Heart left ventricle (tissue), 16 donors: ENCODE results near the gene HOXA1. TPM values are rescaled to one million over a fixed set of nuclear protein-coding genes. Genes with fewer than 3 reads are reported as not detected.

ENCODE experiments used
- ATAC-seq, 4 donors: fragments of 200-7000 bp; cut with Tn5 transposase; one replicate each; pipeline ENCODE4 v1.9.1; 2020 to 2022; ENCODE audit warnings: moderate library complexity in 4 of 4, mild to moderate bottlenecking in 3 of 4, moderate number of reproducible peaks in 1 of 4
- DNase-seq, 5 donors: peaks; one replicate each; pipeline ENCODE4 v3.0.0-alpha.2; 2020
- H3K27ac ChIP-seq, 12 donors: fragments of 200-600 bp; sonication (generic) in 4 of 12; one replicate each; pipeline versions ENCODE4 v1.5.0 to v1.8.0; 2016 to 2022; ENCODE audit warnings: mild to moderate bottlenecking in 2 of 12
- H3K27me3 ChIP-seq, 9 donors: fragments of 200-600 bp; sonication (generic) in 2 of 9; one replicate each; pipeline versions ENCODE4 v1.5.1 to v1.8.0; 2016 to 2022; ENCODE audit warnings: mild to moderate bottlenecking in 3 of 9
- H3K36me3 ChIP-seq, 9 donors: fragments of 200-600 bp; sonication (generic) in 2 of 9; one replicate each; pipeline versions ENCODE4 v1.5.0 to v1.8.0; 2018 to 2022; ENCODE audit warnings: mild to moderate bottlenecking in 2 of 9
- H3K4me1 ChIP-seq, 12 donors: fragments of 200-600 bp; sonication (generic) in 4 of 12; one replicate each; pipeline versions ENCODE4 v1.5.0 to v1.8.0; 2016 to 2022; ENCODE audit warnings: mild to moderate bottlenecking in 3 of 12
- H3K4me3 ChIP-seq, 12 donors: fragments of 200-600 bp; sonication (generic) in 4 of 12; one replicate each; pipeline versions ENCODE4 v1.5.0 to v1.8.0; 2017 to 2022; ENCODE audit warnings: mild to moderate bottlenecking in 9 of 12, moderate library complexity in 4 of 12
- H3K9me3 ChIP-seq, 12 donors: fragments of 200-600 bp; sonication (generic) in 4 of 12; one replicate each; pipeline versions ENCODE4 v1.5.0 to v1.8.0; 2016 to 2022; ENCODE audit warnings: mild to moderate bottlenecking in 1 of 12
- CTCF ChIP-seq, 12 donors: fragments of 200-600 bp; sonication (generic) in 4 of 12; IDR thresholded peaks; one replicate each; pipeline versions ENCODE4 v1.5.0 to v1.8.0; 2018 to 2022; ENCODE audit warnings: antibody characterized with exemption in 12 of 12, mild to moderate bottlenecking in 5 of 12
- POLR2A ChIP-seq, 2 donors: fragments of 450-650 bp; IDR thresholded peaks; one replicate each; pipeline ENCODE4 v1.6.1; 2017; ENCODE audit warnings: antibody characterized with exemption in 2 of 2, mild to moderate bottlenecking in 2 of 2, moderate library complexity in 2 of 2
- WGBS, 4 donors: extraction: QIAGEN DNeasy Blood & Tissue Kit in 2 of 4; methylation state at CpG; one replicate each; pipeline versions ENCODE4 v1.1.5 to v1.1.7; 2013 to 2018; 5-methylcytosine and 5-hydroxymethylcytosine counted together
- intact Hi-C, 10 donors: fragments of 100-400 bp; cut with DNase I; formaldehyde crosslinking; loops; one replicate each; pipeline versions ENCODE4 v1.11.1 to v1.14.2; 2022
- polyA plus RNA-seq, 2 donors: library from polyadenylated mRNA; stranded (reverse); fragments of 200-250 nt; gene quantifications; one replicate each; pipeline ENCODE4 v1.2.3, GENCODE V29; 2013
- total RNA-seq, 9 donors: library from RNA; depleted of rRNA in 2 of 9; stranded (reverse); fragments of >200 nt in 2 of 9; fragmentation: NEBNext Ultra II Directional in 3 of 9; extraction: Animal tissue kit (Norgen Biotek cat#: 25700) in 3 of 9; gene quantifications; one replicate each; pipeline versions ENCODE4 v1.1.0 to v1.2.4, GENCODE V29; 2016 to 2023
- donor health status: ischemic (EF 13 %, LVEDD 7.1; RV severe dilation, severe dysfunction).
- donor health status: healthy with polysubstance abuse.
- donor health status: DM: no; HTN: yes; CAD: no.
- donor health status: DM: no; HTN: no; CAD: no.
- donor health status: ischemic (EF 25% LVEDD 6.9; RV normal size, moderate dysfunction).
- donor health status: ischemic (EF 25% LVEDD 5.7; RV mildly dilated, moderate dysfunction).
- donor health status: healthy.
- donor health status: DM: yes; HTN: yes; CAD: no.
- donor health status: ischemic (EF 35%, LVEDD 5.7; RV mildly dilated, moderate dysfunction).
- donor health status: nonischemic (EF 11% LVEDD 7.7; RV severe dilation, severe dysfunction).
- donor health status: DM: yes; HTN: yes; CAD: no.
- donor health status: PGD.
- donor health status: ischemic (EF 29% LVEDD 5.4; RV normal size, mild dysfunction).
- donor health status: nonischemic (EF 23%, LVEDD 6.1; RV moderate dilation, normal function).

The HOXA1 gene
- total and polyA plus RNA-seq, 11 donors, result 0.07 to 0.66 (median 0.36) TPM; not detected in 7

GRCh38 chr7:27141923-27142579 lies 46.3 kb upstream of the HOXA1 start:
- 11 to 18% (median 13%) methylated on average over 30 of the region's 30 CpGs for WGBS, 4 donors
- TF ChIP-seq CTCF (IDR thresholded peaks at IDR 0.05), result no peak
- no peak for TF ChIP-seq POLR2A (IDR thresholded peaks at IDR 0.05)
- peaks cover 67 to 100% (median 97%) of the 10 kb centered on the region in 9 donors for H3K27me3 ChIP-seq

GRCh38 chr7:27141137-27141922 lies 45.5 kb upstream of the HOXA1 start:
- Histone ChIP-seq H3K4me3 (peak overlapping the region in 1 of 12 donors; percentile 58), H3K27ac (no peak overlapping the region), H3K27me3 (peaks cover 60 to 100% (median 97%) of the 10 kb centered on the region in 9 donors), H3K36me3 (no peaks in the 10 kb centered on the region), H3K9me3 (no peaks in the 10 kb centered on the region), H3K4me1 (peaks cover 0 to 40% (median 8%) of the 10 kb centered on the region in 12 donors)
- TF ChIP-seq CTCF (IDR thresholded peaks at IDR 0.05), result no peak
- TF ChIP-seq POLR2A (IDR thresholded peaks at IDR 0.05), result no peak
- intact Hi-C loops, result loop anchor here in 3 of 10 donors (5.0 kb wide), 3 partner anchors 284 to 459 kb away; no protein-coding TSS in a partner anchor
- WGBS, 4 donors, result 33 to 48% (median 41%) methylated on average over 18 of the region's 18 CpGs
- ATAC-seq (no peak), DNase-seq (no peak)

More at GRCh38 chr7:27141923-27142579, 46.3 kb upstream of the HOXA1 start:
- H3K27ac ChIP-seq, result peak overlapping the region in 1 of 12 donors; percentile 61
- H3K4me3 ChIP-seq, result peak overlapping the region; percentile 18 to 69 (median 48)
- DNase-seq (no peak), ATAC-seq (no peak)
- H3K4me1 ChIP-seq, result peaks cover 0 to 41% (median 7%) of the 10 kb centered on the region in 12 donors
- H3K36me3 ChIP-seq, result no peaks in the 10 kb centered on the region
- intact Hi-C loops, result loop anchor here in 3 of 10 donors (5.0 kb wide), 3 partner anchors 285 to 460 kb away; no protein-coding TSS in a partner anchor
- no peaks in the 10 kb centered on the region for H3K9me3 ChIP-seq

GRCh38 chr7:27140126-27140857 lies 44.5 kb upstream of the HOXA1 start:
- Histone ChIP-seq H3K9me3 (no peaks in the 10 kb centered on the region), H3K4me1 (peaks cover 0 to 38% (median 8%) of the 10 kb centered on the region in 12 donors), H3K27ac (peak overlapping the region in 1 of 12 donors; percentile 60), H3K27me3 (peaks cover 53 to 100% (median 97%) of the 10 kb centered on the region in 9 donors), H3K4me3 (no peak overlapping the region), H3K36me3 (no peaks in the 10 kb centered on the region)
- TF ChIP-seq CTCF (IDR thresholded peaks at IDR 0.05) (no peak), POLR2A (IDR thresholded peaks at IDR 0.05) (no peak)
- DNase-seq (no peak), ATAC-seq (no peak)
- WGBS, 4 donors, result 31 to 52% (median 40%) methylated on average over 15 of the region's 15 CpGs
- intact Hi-C loops, result loop anchor here in 3 of 10 donors (5.0 kb wide), 3 partner anchors 283 to 458 kb away; no protein-coding TSS in a partner anchor
